ENCODE results near the gene CCDC9B. TPM values are rescaled to one million over a fixed set of nuclear protein-coding genes. Genes with fewer than 3 reads are reported as not detected.

Gene CCDC9B
- total and polyA plus RNA-seq, 7 donors, result 5.1 to 97.2 (median 43.9) TPM

DNA sequence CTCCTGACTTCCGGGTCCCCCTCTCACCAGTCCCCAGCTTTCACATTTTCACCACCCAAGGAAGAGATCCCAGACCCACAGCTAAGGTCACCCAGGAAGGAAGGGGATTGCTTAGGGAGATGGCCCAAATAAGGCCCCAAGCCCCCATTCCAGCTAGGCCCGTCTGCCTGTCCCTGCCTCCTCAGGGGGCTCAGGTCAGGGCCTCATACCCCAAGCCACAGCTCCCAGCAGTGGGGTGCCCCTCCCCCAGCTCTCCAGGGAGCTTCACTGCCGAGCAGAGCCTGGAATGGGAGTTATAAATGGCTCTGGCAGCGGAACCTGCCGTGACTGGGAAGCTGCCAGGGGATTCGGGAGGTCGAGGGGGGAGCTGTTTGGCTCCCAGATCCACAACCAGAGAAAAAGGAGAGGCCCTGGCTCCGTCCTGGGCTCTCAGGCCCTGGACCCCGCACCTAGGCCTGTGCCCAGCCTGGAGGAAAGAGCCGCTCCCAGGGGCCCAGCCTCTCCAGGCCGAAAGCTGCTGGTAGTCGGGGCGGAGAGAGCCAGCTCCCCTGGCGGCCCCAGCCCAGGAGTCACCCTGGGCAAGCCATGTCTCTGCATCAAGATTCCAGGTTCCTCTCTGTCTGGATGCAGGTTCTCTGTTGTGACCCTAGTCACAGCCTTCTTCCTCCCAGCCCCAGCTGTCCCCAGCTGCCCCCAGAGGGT lies 550 bp downstream of the CCDC9B start:
- H3K4me3 ChIP-seq, result peak overlapping the region; percentile 59 to 68 (median 65)
- no peaks in the 10 kb centered on the region for H3K9me3 ChIP-seq
- intact Hi-C loops (cut with DNase I), result no loop called here
- peak; percentile 96 for DNase-seq
- peak overlapping the region; percentile 97 to 99 (median 99) for H3K27ac ChIP-seq
- peaks cover 0 to 99% (median 97%) of the 10 kb centered on the region in 4 donors for H3K4me1 ChIP-seq
- no peaks in the 10 kb centered on the region for H3K27me3 ChIP-seq
- 14 to 57% methylated on average over 14 of the region's 14 CpGs for WGBS, 2 donors
- peaks cover 12 to 21% (median 17%) of the 10 kb centered on the region in 4 donors for H3K36me3 ChIP-seq
- peak; percentile 29 to 85 (median 74) for TF ChIP-seq EP300 (IDR thresholded peaks at IDR 0.05)
- peak in 1 of 2 donors; percentile 30 for TF ChIP-seq POLR2A (IDR thresholded peaks at IDR 0.05)
- TF ChIP-seq, protein P1, sequence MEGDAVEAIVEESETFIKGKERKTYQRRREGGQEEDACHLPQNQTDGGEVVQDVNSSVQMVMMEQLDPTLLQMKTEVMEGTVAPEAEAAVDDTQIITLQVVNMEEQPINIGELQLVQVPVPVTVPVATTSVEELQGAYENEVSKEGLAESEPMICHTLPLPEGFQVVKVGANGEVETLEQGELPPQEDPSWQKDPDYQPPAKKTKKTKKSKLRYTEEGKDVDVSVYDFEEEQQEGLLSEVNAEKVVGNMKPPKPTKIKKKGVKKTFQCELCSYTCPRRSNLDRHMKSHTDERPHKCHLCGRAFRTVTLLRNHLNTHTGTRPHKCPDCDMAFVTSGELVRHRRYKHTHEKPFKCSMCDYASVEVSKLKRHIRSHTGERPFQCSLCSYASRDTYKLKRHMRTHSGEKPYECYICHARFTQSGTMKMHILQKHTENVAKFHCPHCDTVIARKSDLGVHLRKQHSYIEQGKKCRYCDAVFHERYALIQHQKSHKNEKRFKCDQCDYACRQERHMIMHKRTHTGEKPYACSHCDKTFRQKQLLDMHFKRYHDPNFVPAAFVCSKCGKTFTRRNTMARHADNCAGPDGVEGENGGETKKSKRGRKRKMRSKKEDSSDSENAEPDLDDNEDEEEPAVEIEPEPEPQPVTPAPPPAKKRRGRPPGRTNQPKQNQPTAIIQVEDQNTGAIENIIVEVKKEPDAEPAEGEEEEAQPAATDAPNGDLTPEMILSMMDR (IDR thresholded peaks at IDR 0.05), result no peak
- TF ChIP-seq POLR2AphosphoS5 (IDR thresholded peaks at IDR 0.05), result peak; percentile 82 to 87 (median 84)

DNA sequence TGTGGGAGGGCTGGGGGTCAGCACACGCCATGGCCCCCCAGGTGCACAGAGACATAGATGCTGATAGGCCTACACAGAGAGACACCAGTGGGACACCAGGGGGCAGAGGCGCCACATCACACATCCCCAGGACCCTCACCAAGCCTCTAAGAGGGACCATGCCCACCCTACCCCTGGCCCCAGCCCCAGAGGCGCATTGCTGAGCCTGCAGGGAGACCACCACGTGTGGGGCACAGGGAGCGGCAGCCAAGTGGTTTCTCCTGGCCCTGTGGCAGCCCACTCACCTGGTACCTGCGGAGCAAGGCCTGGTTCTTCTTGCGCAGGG lies 1.2 kb downstream of the CCDC9B start:
- TF ChIP-seq, protein P1 (IDR thresholded peaks at IDR 0.05), result peak in 1 of 4 experiments; percentile 27
- no peak for TF ChIP-seq POLR2A (IDR thresholded peaks at IDR 0.05)
- intact Hi-C loops (cut with DNase I), result loop anchor here (1.0 to 10.0 kb wide), 2 partner anchors 16 to 865 kb away; partner anchors contain the start of gene INAFM2
- peak overlapping the region; percentile 97 to 99 (median 99) for H3K27ac ChIP-seq
- 83 to 85% methylated on average over 7 of the region's 7 CpGs for WGBS, 2 donors
- H3K4me1 ChIP-seq, result peaks cover 0 to 100% (median 99%) of the 10 kb centered on the region in 4 donors
- no peaks in the 10 kb centered on the region for H3K9me3 ChIP-seq
- no peaks in the 10 kb centered on the region for H3K27me3 ChIP-seq
- peaks cover 17 to 28% (median 20%) of the 10 kb centered on the region in 4 donors for H3K36me3 ChIP-seq
- H3K4me3 ChIP-seq, result peak overlapping the region; percentile 59 to 68 (median 65)
- no peak for DNase-seq

DNA sequence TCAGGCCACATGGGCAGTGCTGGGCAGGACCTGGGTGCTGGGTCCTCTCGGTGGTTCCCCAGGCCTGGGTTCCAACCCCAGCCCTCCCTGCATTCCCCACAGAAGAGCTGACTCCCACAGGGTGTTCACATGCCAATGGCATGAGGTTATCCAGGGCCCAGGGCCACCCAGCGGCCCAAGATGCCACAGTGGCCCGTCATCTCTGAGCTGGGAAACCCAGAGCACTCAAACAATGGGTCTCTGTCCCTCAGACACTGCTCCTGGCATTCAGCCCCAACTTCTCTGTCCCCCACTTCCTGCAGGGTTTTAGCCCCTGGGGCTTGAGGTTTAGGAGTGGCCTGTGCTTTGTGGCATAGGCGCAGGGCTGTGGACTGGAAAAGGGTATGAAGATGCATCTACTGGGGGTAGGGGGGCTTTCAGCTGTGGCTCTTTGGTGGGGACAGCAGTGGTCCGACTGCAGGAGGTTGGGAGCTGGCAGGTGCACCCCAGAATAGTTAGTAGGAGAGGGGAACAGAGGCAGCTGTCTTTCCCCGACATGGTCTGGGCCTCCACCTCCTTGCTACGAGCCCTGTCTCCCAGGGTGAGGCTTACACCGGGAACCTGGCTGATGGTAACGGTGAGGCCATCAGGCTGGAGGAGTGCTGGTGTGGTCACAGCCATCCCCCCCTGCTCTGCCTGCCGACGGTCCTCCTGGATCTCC lies 1.7 kb downstream of the CCDC9B start:
- Histone ChIP-seq H3K4me3 (peak overlapping the region; percentile 59 to 68 (median 65)), H3K9me3 (no peaks in the 10 kb centered on the region), H3K27ac (peak overlapping the region; percentile 97 to 99 (median 99)), H3K4me1 (peaks cover 0 to 100% (median 99%) of the 10 kb centered on the region in 4 donors), H3K27me3 (no peaks in the 10 kb centered on the region), H3K36me3 (peaks cover 17 to 28% (median 21%) of the 10 kb centered on the region in 4 donors)
- TF ChIP-seq EP300 (IDR thresholded peaks at IDR 0.05), result peak in 2 of 4 donors; percentile 18 to 28
- peak; percentile 24 to 79 (median 73) for TF ChIP-seq POLR2AphosphoS5 (IDR thresholded peaks at IDR 0.05)
- peak in 1 of 2 donors; percentile 9 for TF ChIP-seq POLR2A (IDR thresholded peaks at IDR 0.05)
- TF ChIP-seq, protein P1 (IDR thresholded peaks at IDR 0.05), result no peak
- WGBS, 2 donors, result 70 to 83% methylated on average over 11 of the region's 11 CpGs
- peak; percentile 86 for DNase-seq
- intact Hi-C loops (cut with DNase I), result loop anchor here (1.0 to 10.0 kb wide), 2 partner anchors 16 to 864 kb away; partner anchors contain the start of gene INAFM2

GRCh38 chr15:40338041-40338657 lies 2.6 kb downstream of the CCDC9B start:
- Histone ChIP-seq H3K27ac (peak overlapping the region; percentile 97 to 99 (median 99)), H3K4me3 (peak overlapping the region in 3 of 4 donors; percentile 59 to 66 (median 64)), H3K4me1 (peaks cover 0 to 100% (median 99%) of the 10 kb centered on the region in 4 donors), H3K9me3 (no peaks in the 10 kb centered on the region), H3K36me3 (peaks cover 17 to 28% (median 21%) of the 10 kb centered on the region in 4 donors), H3K27me3 (no peaks in the 10 kb centered on the region)
- intact Hi-C loops (cut with DNase I), result loop anchor here (10.0 kb wide), 1 partner anchor 863 kb away; no protein-coding TSS in a partner anchor
- TF ChIP-seq POLR2AphosphoS5 (IDR thresholded peaks at IDR 0.05), result no peak
- TF ChIP-seq, protein P1 (IDR thresholded peaks at IDR 0.05), result peak in 3 of 4 experiments; percentile 49 to 62 (median 53)
- WGBS, 2 donors, result 44 to 48% methylated on average over 11 of the region's 11 CpGs
- DNase-seq, result peak; percentile 94
